Right ventricle myocardium inferior (tissue), 1 donor: ENCODE measurements around the gene MET. TPM values are rescaled to one million over a fixed set of nuclear protein-coding genes. Genes with fewer than 3 reads are reported as not detected.
"Not testable (repeated sequence)": the region's sequence is repeated elsewhere in the genome, so short reads cannot be mapped to it uniquely, and the experiment has no call there.

Source experiments
- ATAC-seq: fragments of 200-7000 bp; cut with Tn5 transposase; one replicate; pipeline ENCODE4 v1.9.1; 2020; ENCODE audit warnings: mild to moderate bottlenecking, moderate library complexity
- DNase-seq: peaks from one replicate; pipeline ENCODE4 v3.0.0; 2021; ENCODE audit errors: missing footprints
- intact Hi-C: fragments of 100-400 bp; cut with DNase I; formaldehyde crosslinking; loops from one replicate; pipeline ENCODE4 v1.11.0; 2022
- total RNA-seq: library from RNA; stranded (reverse); fragmentation: NEBNext Ultra II Directional; extraction: Animal tissue kit (Norgen Biotek cat#: 25700); gene quantifications from one replicate; pipeline ENCODE4 v1.2.1, GENCODE V29; 2021
- donor health status: DM: no; HTN: yes; CAD: no; lungs with severe emphysema.

The MET gene
- total RNA-seq, 1 donor from 2014 or later = 15.9 TPM

DNA sequence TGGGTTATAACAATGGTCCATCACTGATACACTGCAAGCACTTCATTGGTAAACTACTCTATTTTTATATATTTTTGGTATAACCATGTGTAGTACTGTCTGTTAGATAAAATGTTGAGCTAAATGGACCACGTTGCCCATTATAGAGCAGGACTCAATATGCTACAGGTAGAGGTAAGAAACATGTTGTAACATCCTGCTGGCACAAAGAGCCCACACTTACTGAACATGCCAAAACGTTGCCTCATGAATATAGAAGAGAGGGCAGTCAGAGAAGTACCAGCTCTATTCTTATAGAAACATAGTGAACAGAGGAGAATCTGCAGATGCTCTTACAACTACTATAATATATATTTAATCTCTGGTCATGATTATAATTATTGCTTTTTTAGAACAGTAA lies 18.4 kb upstream of the MET start:
- no peak for ATAC-seq
- intact Hi-C loops = no loop called here

DNA sequence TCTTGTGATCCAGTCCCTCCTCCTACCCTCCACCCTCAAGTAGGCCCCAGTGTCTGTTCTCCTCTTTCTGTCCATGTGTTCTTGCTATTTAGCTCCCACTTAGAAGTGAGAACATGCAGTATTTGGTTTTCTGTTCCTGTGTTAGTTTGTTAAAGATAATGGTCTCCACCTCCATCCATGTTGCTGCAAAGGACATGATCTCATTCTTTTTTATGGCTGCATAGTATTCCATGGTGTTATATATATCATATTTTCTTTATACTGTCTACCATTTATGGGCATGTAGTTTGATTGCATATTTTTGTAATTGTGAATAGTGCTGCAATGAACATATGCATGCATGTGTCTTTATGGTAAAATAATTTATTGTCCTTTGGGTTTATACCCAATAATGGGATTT lies 12.7 kb upstream of the MET start:
- ATAC-seq, intact Hi-C loops, DNase-seq: not testable (repeated sequence)

More for the DNA sequence above, 18.4 kb upstream of the MET start:
- DNase-seq = no peak

DNA sequence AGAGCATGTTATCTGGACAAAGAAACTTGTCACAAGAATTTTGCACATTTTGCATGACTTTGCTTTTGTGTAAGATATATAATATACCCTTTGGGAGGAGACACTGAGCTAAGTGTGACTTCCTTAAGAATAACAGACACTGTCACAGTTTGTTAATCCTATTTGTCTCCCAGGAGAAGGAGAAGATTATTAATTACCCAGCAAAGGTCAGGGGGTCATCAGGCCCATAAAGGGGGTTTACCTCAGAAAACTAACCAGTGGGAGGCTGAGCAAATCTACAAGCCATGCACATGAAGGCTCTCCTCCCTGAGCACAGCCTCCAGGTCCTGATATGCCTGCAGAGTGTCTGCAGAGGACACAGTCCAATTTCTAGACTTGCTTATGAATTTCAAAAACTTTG lies 10.1 kb upstream of the MET start:
- DNase-seq = no peak
- no peak for ATAC-seq
- intact Hi-C loops = no loop called here

DNA sequence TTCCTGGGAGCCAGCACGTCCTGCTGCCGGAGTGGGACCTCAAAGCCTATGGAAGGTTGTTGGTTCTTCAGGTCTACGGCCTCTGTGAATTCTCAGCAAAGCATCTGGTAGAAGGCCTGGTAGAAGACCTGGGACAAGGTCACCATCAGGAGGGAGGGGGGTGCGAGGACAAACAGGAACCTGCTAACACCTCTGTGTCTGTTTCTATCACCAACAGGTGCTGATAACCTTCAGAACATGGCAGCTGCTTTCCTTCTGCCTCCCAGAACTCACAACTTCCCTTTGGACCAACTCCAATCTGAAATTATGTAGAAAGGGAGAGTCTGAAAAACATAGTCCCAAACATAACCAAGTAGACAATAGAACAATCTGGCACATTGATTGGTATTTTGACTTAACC lies 8.3 kb upstream of the MET start:
- intact Hi-C loops = no loop called here
- DNase-seq = no peak
- ATAC-seq = peak; percentile 74

DNA sequence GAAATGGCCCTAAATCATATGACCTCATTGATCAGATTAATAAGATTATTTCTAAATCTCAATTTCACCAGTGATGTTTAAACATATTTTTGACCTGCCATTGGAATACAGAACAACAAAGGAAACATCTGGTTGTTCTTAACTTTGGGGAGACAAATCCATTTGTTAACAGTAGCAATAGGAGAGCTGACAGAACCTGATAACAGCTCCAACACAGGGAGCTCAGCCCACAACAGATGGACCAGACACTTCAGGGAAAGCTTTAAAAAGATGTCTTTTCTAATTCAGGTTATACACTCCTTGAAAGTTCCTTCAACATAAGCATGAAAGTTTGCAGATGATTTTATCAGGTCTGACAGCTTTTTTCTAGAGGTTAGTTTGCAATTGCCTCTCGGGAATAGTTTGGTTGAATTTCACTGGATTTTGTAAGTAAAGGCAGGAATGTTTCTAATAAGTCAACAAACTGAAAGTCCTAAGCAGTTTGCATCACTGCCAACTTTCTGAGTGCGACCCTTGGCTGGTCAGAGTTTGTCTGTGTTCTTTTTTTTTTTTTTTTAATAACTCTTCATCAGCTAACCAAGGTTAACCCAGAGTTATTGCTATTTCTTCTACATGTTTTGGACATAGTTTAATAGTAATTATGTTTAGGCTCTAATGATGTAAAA lies 6.5 kb upstream of the MET start:
- DNase-seq (no peak), ATAC-seq (no peak)
- intact Hi-C loops = no loop called here

DNA sequence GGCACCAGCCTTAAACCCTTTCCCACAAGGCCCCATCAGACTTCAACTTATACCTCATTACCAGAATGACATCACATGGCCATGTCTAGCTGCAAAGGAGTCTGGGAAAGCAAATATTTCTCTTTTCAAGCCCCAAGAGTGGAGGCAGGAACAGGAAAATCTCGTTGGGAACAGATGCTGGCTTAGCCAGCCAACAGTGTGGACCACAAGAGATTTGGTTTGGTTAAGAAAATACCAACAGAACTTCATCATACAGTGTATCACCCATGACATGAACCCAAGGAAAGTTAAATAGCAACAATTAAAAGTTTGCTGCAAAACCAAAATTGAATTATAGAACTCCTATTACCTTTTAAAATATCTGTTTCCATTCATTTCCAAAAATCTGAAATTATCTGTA lies 2.2 kb upstream of the MET start:
- intact Hi-C loops = loop anchor here (2.0 to 5.0 kb wide), 3 partner anchors 37 to 118 kb away; no protein-coding TSS in a partner anchor
- DNase-seq (no peak), ATAC-seq (no peak)

DNA sequence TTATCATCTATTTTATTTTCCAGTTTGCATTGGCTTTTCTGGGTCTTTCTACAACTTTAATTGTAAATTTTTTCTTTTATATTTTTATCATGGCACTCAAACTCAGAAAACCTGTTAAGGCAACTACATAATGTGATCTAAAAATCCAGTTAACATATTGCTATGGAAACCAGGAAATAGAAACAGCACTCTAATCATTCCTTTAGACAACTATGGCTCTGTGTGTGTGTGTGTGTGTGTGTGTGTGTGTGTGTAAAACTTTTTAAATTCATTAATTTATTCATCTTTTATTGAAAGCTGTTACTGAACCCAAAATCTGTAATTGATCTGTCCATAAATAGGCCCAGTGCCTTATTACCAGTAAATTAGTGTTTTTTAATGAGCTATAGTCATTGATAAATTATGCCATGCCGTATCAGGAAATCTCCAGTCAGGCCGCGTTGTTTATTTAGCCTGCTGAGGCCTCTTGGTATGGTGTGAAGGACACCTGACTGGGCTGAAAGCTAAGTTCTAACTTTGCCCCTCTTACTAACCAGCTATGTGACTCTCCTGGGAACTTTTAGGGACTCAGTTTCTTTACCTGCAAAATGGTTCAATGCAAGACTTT lies 1.5 kb upstream of the MET start:
- intact Hi-C loops = loop anchor here (2.0 to 5.0 kb wide), 3 partner anchors 38 to 117 kb away; no protein-coding TSS in a partner anchor

DNA sequence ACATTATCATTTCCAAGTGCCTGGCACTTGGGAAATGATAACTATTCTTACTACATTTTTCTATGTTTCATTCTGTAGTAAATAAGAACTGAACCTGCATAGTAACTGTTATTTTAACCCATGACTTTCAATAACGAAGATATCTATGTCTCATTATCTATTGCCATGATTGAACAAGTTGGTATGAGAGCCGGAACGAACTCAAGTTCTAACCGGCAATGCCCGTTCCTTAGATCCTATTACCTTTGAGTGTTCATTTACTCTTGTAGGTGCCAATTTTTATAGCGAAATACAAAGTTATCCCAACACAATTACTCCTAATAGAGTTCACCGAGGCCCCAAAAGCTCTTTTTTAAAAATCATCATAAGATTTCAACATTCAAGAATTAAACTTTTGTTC lies 885 bp upstream of the MET start:
- intact Hi-C loops = loop anchor here (2.0 to 5.0 kb wide), 3 partner anchors 39 to 116 kb away; no protein-coding TSS in a partner anchor
- DNase-seq (no peak), ATAC-seq (no peak)

More for the DNA sequence above, 1.5 kb upstream of the MET start:
- DNase-seq (no peak), ATAC-seq (no peak)

DNA sequence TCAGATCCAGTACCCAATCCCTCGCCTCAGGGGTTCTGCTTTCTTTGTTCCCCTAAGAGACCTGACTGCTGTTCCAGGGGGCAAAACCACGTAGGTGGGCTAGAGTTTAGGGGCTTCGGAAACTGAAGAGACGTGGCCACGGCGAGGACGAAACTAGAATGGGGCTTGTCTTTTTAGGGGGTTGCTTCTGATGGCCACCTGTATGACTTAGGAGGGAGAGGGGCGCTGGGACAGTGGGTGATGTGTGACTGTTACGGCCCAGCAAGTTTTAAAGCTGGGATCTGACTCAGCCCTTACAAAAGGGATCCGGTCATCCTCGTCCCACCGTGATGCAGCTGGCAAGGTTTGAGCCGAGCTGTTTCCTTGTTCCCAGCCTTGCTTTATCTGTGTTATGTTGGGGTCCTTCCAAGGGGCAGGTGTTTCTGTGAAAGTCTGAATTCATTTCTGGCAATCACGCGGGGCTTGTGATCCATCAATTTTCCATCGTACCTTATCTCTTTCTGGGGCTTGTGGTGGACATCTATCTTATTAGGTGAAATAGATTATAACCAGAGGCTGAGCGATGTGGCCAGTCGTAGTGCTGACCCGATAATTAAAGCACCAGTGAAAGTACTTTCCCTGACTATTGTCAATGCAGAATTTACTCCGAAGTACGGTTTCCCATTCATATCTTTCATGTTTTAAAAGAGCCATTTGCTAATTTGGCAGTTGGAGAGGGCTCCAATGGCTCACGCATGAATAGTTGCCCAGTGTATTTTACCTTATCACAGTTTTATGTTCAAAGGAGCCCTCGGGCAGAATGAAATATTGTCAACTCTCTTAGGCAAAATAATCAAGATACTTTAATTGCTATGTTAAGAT lies 830 bp downstream of the MET start:
- DNase-seq (no peak), ATAC-seq (peak; percentile 6)
- intact Hi-C loops = loop anchor here (2.0 to 5.0 kb wide), 3 partner anchors 41 to 136 kb away; no protein-coding TSS in a partner anchor

DNA sequence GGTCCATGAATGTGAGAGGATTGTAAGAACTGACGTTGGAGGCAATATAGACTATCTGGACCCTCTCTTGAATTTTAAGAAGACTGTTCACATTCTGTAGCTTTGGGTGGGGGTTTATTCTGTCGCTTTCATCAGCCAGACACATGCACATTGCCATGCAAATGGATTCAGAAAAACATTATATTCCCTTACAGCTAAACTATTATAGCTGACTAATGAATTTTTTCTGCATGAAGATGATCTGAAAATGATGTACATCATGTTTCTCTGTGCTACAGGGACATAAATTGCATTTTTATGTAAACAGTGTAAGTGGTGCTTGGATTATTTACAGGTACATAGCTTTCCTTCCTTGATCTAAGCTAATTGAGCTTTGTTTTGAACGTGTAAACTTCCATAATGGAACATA lies 1.5 kb downstream of the MET start:
- DNase-seq = no peak
- intact Hi-C loops = loop anchor here (2.0 to 5.0 kb wide), 3 partner anchors 41 to 135 kb away; no protein-coding TSS in a partner anchor
- ATAC-seq = no peak

DNA sequence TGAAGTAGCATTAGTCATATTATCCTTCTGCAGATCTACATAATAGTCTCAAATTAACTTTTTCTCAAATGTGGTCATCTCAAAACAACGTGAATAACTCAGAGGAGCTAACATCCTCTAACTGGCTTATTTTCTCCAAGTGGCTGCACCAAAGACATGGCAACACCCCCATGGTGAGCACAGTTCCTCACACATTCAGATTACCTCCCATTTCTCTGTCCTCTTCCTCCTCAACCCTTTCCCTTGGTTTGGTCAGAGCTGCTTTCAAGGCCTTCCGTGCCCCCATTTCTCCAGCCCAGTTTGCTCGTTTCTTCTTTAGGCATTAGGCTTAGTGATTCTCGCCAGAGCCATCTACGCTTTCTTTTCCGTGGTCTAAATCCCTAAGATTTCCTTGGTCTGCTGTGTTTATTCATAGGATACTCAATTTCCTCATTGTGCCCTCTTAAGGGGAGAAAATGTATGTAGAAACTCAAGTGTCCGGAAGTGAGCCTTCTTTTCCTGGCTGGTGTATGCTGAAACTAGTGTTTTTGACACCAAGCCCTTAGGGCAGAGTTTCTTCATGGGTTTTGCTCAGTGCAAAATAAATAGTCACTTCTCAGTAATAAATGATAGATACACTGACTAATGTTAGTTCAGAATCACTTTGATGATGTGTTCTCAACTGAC lies 2.6 kb downstream of the MET start:
- intact Hi-C loops = loop anchor here (5.0 kb wide), 2 partner anchors 42 to 113 kb away; no protein-coding TSS in a partner anchor
- DNase-seq = no peak
- ATAC-seq = no peak

DNA sequence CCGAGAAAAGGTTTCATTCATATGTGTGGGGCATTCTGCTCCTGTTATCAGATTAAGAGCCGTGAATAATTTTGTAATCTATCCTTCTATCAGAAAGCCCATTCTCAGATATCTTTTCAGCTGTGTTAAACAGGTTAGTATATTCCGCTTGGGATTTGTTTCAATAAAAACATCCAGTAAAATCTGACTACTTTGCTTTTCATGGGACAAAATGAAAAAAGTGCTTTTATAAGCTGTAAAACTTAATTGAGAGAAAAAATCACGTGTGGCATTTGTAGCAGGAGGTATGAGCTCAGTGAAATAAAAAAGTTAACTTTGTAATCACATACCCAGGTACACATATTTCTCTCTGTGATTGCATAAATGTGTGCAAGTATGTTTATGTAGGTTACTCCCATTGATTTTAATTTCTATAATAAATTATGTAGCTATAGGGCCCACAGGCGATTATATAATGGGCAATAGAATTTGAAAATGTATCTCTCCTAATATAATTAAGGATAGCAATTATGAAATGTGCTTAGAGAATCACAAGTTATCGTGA lies 3.9 kb downstream of the MET start:
- DNase-seq (no peak), ATAC-seq (no peak)
- intact Hi-C loops = no loop called here

DNA sequence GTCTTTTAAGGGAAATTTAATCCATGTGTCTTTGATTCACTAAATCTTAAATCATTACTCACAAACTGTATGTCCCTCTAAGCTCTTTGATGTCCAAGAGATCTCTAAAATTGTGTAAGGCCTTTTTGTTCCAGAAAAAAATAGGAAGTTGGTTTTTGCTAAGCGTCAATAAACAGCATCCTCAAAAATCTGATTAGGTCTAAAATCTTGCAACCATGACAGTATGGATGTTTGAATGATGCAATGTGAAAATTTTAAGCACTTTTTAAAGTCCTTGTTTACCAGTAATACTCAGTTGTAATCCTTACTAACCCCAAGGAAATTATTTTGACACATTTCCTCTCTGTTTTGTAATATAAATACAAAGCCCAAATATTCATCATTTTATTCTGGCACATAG lies 6.8 kb downstream of the MET start:
- intact Hi-C loops = no loop called here
- ATAC-seq (no peak), DNase-seq (no peak)

DNA sequence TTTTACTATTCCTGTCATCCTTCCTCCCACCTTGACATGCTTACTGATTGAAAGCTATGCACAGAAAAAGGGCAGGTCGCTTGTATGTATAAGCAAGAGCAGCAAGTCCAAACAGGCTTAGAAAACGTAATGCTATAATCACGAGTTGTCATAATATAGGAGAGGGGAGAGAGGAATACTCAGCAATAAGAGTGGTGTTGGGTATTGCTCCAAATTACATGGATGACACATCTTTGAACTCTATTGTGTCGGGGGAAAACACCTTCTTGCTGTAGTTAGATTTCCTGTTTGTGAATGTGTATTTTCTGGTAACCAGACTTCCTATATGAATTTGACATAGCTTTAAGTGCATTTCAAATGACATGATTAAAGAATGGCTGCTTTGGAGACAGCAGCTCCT lies 7.5 kb downstream of the MET start:
- no peak for DNase-seq
- intact Hi-C loops = no loop called here
- no peak for ATAC-seq

DNA sequence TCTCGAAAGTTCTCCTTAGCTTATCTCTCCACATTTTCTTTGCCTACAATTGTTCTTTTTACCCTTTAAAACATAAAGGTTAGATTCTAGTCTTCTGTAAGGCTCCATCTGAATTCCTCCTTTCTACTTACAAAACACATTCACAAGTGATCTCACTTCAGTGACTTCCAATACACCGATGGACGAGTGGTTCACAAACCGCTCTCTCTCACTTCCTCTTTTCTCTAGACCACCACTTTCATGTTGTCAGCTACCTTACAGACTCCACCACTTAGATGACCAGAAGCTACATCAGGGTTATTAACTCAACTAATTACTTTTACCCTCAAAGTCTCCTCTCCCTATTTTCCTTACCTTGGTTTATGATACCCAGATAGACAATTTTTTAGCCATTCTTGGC lies 11.8 kb downstream of the MET start:
- ATAC-seq (no peak), DNase-seq (no peak)
- intact Hi-C loops = no loop called here

DNA sequence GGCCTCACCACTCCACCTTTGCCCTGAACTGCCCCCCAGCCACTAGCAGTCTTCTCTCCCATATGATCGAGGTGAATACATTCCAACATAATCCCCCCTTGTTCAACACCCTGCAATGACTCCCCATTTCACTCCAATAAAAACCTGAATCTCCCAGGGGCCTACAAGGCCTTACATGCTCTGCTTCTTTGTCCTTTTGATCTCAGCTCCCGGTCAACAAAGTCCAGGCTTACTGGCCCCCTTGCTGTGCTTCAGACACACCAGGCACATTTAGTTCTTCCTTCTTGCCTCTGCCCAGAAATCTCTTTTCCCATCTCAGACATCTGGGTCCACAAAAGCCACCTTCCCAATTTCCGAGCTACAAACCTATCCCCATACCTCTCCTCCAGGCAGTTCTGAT lies 14.0 kb downstream of the MET start:
- no peak for ATAC-seq
- no peak for DNase-seq
- intact Hi-C loops = no loop called here

DNA sequence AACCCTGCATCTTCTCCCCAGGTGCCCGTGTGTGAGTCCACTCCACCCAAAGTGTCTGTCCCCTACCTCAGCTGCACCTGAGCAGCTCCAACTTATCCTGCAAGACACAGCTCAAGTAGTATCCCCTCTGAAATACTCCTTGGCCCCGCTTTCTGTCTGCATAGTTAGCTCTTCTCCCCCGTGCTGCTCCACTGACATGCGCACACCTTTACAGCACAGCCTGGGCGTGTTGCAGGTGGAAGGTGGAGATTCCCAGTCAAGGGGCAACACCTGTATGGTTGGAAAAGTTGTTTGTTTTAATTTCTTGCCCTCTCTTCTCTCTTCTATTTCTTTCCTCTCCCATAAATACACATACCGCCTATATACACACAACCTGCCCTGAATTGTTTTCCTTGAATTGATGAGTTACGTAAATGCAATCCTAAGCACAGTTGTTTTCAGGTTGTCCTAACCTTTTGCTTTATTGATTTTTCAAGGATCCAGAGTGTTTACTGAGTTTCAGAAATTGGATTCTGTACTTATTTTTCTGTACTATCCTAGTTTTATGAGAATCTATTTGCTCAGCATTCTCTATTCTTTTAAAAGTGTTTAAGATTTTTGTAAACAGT lies 14.9 kb downstream of the MET start:
- DNase-seq = no peak
- intact Hi-C loops = no loop called here
- no peak for ATAC-seq

DNA sequence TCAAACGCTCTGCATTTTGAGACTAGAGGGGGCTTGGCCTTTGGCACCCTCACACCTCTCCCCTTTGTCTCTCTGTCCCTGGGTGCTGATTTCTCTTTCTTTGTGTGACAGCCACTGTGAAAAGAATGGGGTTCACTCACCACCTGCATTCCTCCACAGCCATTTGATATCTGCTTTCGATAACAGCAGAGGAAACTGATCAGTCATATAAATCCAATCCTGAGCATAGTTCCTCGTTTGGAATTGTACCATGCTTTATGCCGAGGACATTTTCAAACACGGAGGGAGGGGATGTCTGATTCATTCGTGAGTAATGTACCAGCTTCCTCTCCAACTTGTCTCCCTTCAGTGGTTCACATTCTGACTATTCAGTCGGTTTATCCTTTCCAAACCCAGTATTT lies 15.8 kb downstream of the MET start:
- no peak for ATAC-seq
- intact Hi-C loops = no loop called here
- DNase-seq = no peak
